B cell (primary cell): ENCODE results near the gene IER3. TPM values are rescaled to one million over a fixed set of nuclear protein-coding genes. Genes with fewer than 3 reads are reported as not detected.

Source experiments
- ATAC-seq: fragments of 200-7000 bp; cut with Tn5 transposase; one replicate; pipeline ENCODE4 v1.10.0; 2021; ENCODE audit warnings: low read depth, mild to moderate bottlenecking, moderate number of reproducible peaks, moderate library complexity
- CTCF ChIA-PET: fragments of 350-600 bp; sonication (Branson Sonifier 250); formaldehyde crosslinking; loops from one replicate; lab custom pipeline; 2021; ENCODE audit warnings: antibody characterized with exemption, inconsistent platforms; lab: Charles Lee
- POLR2A ChIA-PET: fragments of 350-600 bp; sonication (Branson Sonifier 250); formaldehyde crosslinking; loops from one replicate; lab custom pipeline; 2021; ENCODE audit warnings: antibody characterized with exemption; lab: Charles Lee
- DNase-seq: peaks from one replicate; pipeline ENCODE4 v3.0.0; 2013
- H2AFZ ChIP-seq: 2 replicates; pipeline ENCODE4 v1.6.1; 2012; ENCODE audit warnings: mild to moderate bottlenecking, low read depth, low read length; ENCODE audit not compliant: insufficient read depth, poor library complexity, severe bottlenecking
- H3K27ac ChIP-seq, 2 donors: 1 replicate in 1 of 2; 2 replicates in 1 of 2; pipeline ENCODE4 v1.5.1; 2012 to 2013; ENCODE audit warnings: low read length in 2 of 2, mild to moderate bottlenecking in 2 of 2, moderate library complexity in 1 of 2
- H3K27me3 ChIP-seq, 4 experiments: fragments of 200-600 bp in 1 of 4; sonication (generic) in 1 of 4; replicated peaks in 1 of 4; 1 replicate in 2 of 4; 2 replicates in 2 of 4; pipeline versions ENCODE4 v1.6.1 to v1.7.0; 2013 to 2016; ENCODE audit warnings: low read length in 3 of 4, mild to moderate bottlenecking in 2 of 4, mixed read lengths in 1 of 4, moderate library complexity in 1 of 4; ENCODE audit not compliant: insufficient read depth in 4 of 4, control insufficient read depth in 3 of 4; ENCODE audit errors: control extremely low read depth in 1 of 4
- H3K36me3 ChIP-seq, 2 experiments: replicated peaks in 1 of 2; 1 replicate in 1 of 2; 2 replicates in 1 of 2; pipeline versions ENCODE4 v1.6.1 to v1.7.1; 2013; ENCODE audit warnings: low read length in 1 of 2; ENCODE audit not compliant: insufficient read depth in 2 of 2, control insufficient read depth in 1 of 2; ENCODE audit errors: control extremely low read depth in 1 of 2, extremely low read depth in 1 of 2
- H3K4me1 ChIP-seq, 2 donors: fragments of 200-600 bp in 1 of 2; sonication (generic) in 1 of 2; 1 replicate in 1 of 2; 2 replicates in 1 of 2; pipeline versions ENCODE4 v1.5.1 to v1.6.1; 2013 to 2017; ENCODE audit warnings: low read length in 2 of 2; ENCODE audit not compliant: control insufficient read depth in 2 of 2, insufficient read depth in 2 of 2
- H3K4me2 ChIP-seq: replicated peaks from 2 replicates; pipeline ENCODE3; 2012; ENCODE audit warnings: mild to moderate bottlenecking, low read depth, low read length; ENCODE audit not compliant: poor library complexity, severe bottlenecking
- H3K4me3 ChIP-seq, 5 experiments: fragments of 200-600 bp in 1 of 5; sonication (generic) in 1 of 5; 1 replicate in 3 of 5; 2 replicates in 2 of 5; pipeline versions ENCODE4 v1.5.1 to v1.7.0; 2011 to 2016; ENCODE audit warnings: low read length in 4 of 5, mild to moderate bottlenecking in 4 of 5, low read depth in 2 of 5, control low read depth in 1 of 5, moderate library complexity in 1 of 5; ENCODE audit not compliant: insufficient read depth in 1 of 5; ENCODE audit errors: control extremely low read depth in 1 of 5, extremely low read depth in 1 of 5
- H3K79me2 ChIP-seq: fragments of 200-600 bp; sonication (generic); one replicate; pipeline ENCODE4 v1.6.0; 2016; ENCODE audit warnings: low read length; ENCODE audit not compliant: control insufficient read depth, insufficient read depth
- H3K9ac ChIP-seq: fragments of 200-600 bp; sonication (generic); 2 replicates; pipeline ENCODE4 v1.6.1; 2017; ENCODE audit warnings: mild to moderate bottlenecking, low read length, moderate library complexity
- H3K9me3 ChIP-seq, 3 donors: one replicate each; pipeline versions ENCODE4 v1.6.1 to v1.7.1; 2013; ENCODE audit warnings: low read length in 2 of 3; ENCODE audit not compliant: control insufficient read depth in 2 of 3, insufficient read depth in 1 of 3; ENCODE audit errors: control extremely low read depth in 1 of 3
- H4K20me1 ChIP-seq: 2 replicates; pipeline ENCODE4 v1.6.0; 2012; ENCODE audit warnings: mild to moderate bottlenecking, low read length; ENCODE audit not compliant: insufficient read depth, control insufficient read depth, poor library complexity, severe bottlenecking
- H3K27ac Mint-ChIP-seq: one replicate; pipeline ENCODE4 v1.8.0; 2021; ENCODE audit warnings: mixed read lengths
- H3K27me3 Mint-ChIP-seq: one replicate; pipeline ENCODE4 v1.8.0; 2021; ENCODE audit warnings: mixed read lengths
- H3K4me1 Mint-ChIP-seq: one replicate; pipeline ENCODE4 v1.8.0; 2021; ENCODE audit warnings: mixed read lengths
- H3K4me3 Mint-ChIP-seq: one replicate; pipeline ENCODE4 v1.8.0; 2021; ENCODE audit warnings: mixed read lengths
- H3K9me3 Mint-ChIP-seq: one replicate; pipeline ENCODE4 v1.8.0; 2022; ENCODE audit warnings: mixed read lengths; ENCODE audit not compliant: insufficient read depth
- CTCF ChIP-seq: fragments of 200-600 bp; IDR thresholded peaks from one replicate; pipeline ENCODE4 v1.8.0; 2022; ENCODE audit warnings: antibody characterized with exemption, mild to moderate bottlenecking
- EZH2 ChIP-seq: IDR thresholded peaks from 2 replicates; pipeline ENCODE4 v1.6.1; 2012; ENCODE audit warnings: borderline replicate concordance, low read depth, mild to moderate bottlenecking, moderate library complexity, low read length; ENCODE audit not compliant: insufficient read depth, poor library complexity, severe bottlenecking
- WGBS: methylation state at CpG from one replicate; pipeline ENCODE4 v1.1.5; 2013; ENCODE audit warnings: missing lambda C conversion rate; ENCODE audit not compliant: insufficient coverage; 5-methylcytosine and 5-hydroxymethylcytosine counted together
- intact Hi-C: fragments of 100-400 bp; cut with micrococcal nuclease; formaldehyde crosslinking; loops from one replicate; pipeline ENCODE4 v1.10.0; 2022
- polyA plus RNA-seq: library from polyadenylated mRNA; depleted of rRNA; stranded (reverse); fragments of >200 nt; gene quantifications from 2 replicates; pipeline ENCODE4 v1.2.3, GENCODE V29; 2012
- total RNA-seq, 2 donors: library from RNA; stranded (reverse); fragments of 120-200 nt in 1 of 2; gene quantifications; 1 replicate in 1 of 2; 2 replicates in 1 of 2; pipeline versions ENCODE4 v1.2.3 to v1.2.4, GENCODE V29; 2013 to 2022

The IER3 gene
- total and polyA plus RNA-seq, 2 donors (not counting 1 experiment from before 2014, with no cell fraction given), result 3.7 to 4.2 TPM

GRCh38 chr6:30778001-30778635, 33.8 kb upstream of the IER3 start:
- Histone ChIP-seq H3K27me3 (no peaks in the 10 kb centered on the region), H3K9me3 (no peaks in the 10 kb centered on the region), H4K20me1 (no peaks in the 10 kb centered on the region), H3K4me3 (no peak overlapping the region), H3K79me2 (no peaks in the 10 kb centered on the region), H3K4me1 (peaks cover 11% of the 10 kb centered on the region in 2 donors), H3K9ac (no peak overlapping the region), H2AFZ (no peak overlapping the region), H3K36me3 (no peaks in the 10 kb centered on the region), H3K27ac (no peak overlapping the region), H3K4me2 (no peak overlapping the region)
- no peak for ATAC-seq
- H3K4me1 Mint-ChIP-seq, result peaks cover 16% of the 10 kb centered on the region
- WGBS, result 95% methylated on average over 3 of the region's 3 CpGs
- intact Hi-C loops, result no loop called here
- no peaks in the 10 kb centered on the region for H3K9me3 Mint-ChIP-seq
- ChIA-PET CTCF (no interaction called here), POLR2A (interaction anchor here (0.6 kb wide), 1 partner anchor 47 kb away, joined by 3 read pairs; no protein-coding TSS in a partner anchor)
- H3K27me3 Mint-ChIP-seq, result peaks cover 24% of the 10 kb centered on the region
- no peak overlapping the region for H3K4me3 Mint-ChIP-seq
- no peak for TF ChIP-seq EZH2
- TF ChIP-seq CTCF, result no peak
- no peak for DNase-seq
- no peak overlapping the region for H3K27ac Mint-ChIP-seq

DNA sequence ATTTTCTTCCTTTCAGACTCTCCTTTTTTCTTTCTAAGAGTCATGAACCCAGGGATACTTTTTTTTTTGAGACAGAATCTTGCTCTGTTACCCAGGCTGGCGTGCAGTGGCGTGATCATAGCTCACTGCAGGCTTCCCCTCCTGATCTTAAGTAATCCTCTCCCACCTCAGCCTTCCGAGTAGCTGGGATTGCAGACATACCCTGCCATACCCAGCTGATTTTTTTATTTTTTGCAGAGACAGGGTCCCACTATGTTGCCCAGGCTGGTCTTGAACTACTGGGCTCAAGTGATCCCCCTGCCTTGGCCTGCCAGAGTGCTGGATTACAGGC, 32.8 kb upstream of the IER3 start:
- Histone ChIP-seq H3K4me1 (peaks cover 9% of the 10 kb centered on the region in 2 donors), H3K36me3 (no peaks in the 10 kb centered on the region), H3K79me2 (no peaks in the 10 kb centered on the region), H3K9me3 (no peaks in the 10 kb centered on the region), H3K4me2 (no peak overlapping the region), H4K20me1 (no peaks in the 10 kb centered on the region), H3K27me3 (no peaks in the 10 kb centered on the region), H3K9ac (no peak overlapping the region), H3K27ac (no peak overlapping the region), H2AFZ (no peak overlapping the region), H3K4me3 (no peak overlapping the region)
- Mint-ChIP-seq H3K27ac (peak overlapping the region; percentile 22), H3K4me1 (peaks cover 12% of the 10 kb centered on the region), H3K27me3 (peaks cover 24% of the 10 kb centered on the region), H3K4me3 (no peak overlapping the region), H3K9me3 (no peaks in the 10 kb centered on the region)
- intact Hi-C loops, result no loop called here
- ChIA-PET POLR2A (no interaction called here), CTCF (interaction anchor here (1.1 kb wide), 1 partner anchor 31 kb away, joined by 3 read pairs; no protein-coding TSS in a partner anchor)
- WGBS, result 96% methylated on average over 3 of the region's 3 CpGs
- TF ChIP-seq EZH2, result no peak
- no peak for TF ChIP-seq CTCF
- DNase-seq, result no peak
- ATAC-seq, result no peak
